Measurements from ENCODE around the gene TSHZ2. TPM values are rescaled to one million over a fixed set of nuclear protein-coding genes. Genes with fewer than 3 reads are reported as not detected.

The TSHZ2 gene
- total RNA-seq, 1 experiment from 2014 or later = 0.07 TPM

DNA sequence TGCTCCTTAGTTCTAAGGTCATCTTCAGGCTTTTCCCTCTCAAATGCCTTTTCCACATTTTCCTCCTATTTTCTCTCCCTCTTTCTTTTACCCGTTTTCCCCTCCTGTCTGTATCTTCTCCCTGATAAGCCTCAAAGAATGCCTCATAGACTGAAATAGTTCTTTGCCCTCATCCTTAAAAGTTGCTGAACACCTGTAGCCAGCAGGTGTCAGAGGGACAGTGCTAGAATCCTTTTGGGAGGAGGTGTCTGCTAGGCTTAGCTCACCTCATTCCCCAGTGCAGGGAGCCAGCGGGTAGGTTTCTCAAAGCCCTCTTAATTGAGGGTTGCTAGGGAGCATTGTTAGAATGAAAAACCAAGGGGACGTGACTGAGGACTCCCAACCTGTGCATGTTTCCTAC is 204.0 kb downstream of the TSHZ2 start:
- Histone ChIP-seq H3K79me2 (ENCODE audit: insufficient read depth, low read length) (no peaks in the 10 kb centered on the region), H4K5ac (ENCODE audit: insufficient read length, low read depth, low read length) (no peak overlapping the region), H3K79me1 (ENCODE audit: insufficient read depth, low read depth, low read length, poor library complexity, severe bottlenecking) (no peaks in the 10 kb centered on the region), H3K18ac (ENCODE audit: insufficient read length, low read depth, low read length) (no peak overlapping the region), H2BK12ac (ENCODE audit: insufficient read length, low read depth, low read length) (no peak overlapping the region), H2BK20ac (ENCODE audit: low read depth, low read length, poor library complexity, severe bottlenecking) (no peak overlapping the region), H2AFZ (ENCODE audit: low read length) (no peak overlapping the region), H3K9ac (ENCODE audit: extremely low read depth, insufficient read length, low read length) (no peak overlapping the region), H2BK5ac (ENCODE audit: insufficient read length, low read length) (no peak overlapping the region), H2BK120ac (ENCODE audit: low read depth, low read length, poor library complexity, severe bottlenecking) (no peak overlapping the region), H2BK15ac (ENCODE audit: low read depth, low read length) (no peak overlapping the region), H4K8ac (replicated peaks; ENCODE audit: insufficient read length, low read depth, low read length) (no peak overlapping the region), H3K4me1 (ENCODE audit: insufficient read depth, low read length) (no peaks in the 10 kb centered on the region), H4K20me1 (ENCODE audit: control insufficient read depth, insufficient read depth, insufficient read length) (no peaks in the 10 kb centered on the region), H3K4ac (ENCODE audit: low read depth, low read length) (no peak overlapping the region), H3K14ac (ENCODE audit: insufficient read depth, low read length) (no peak overlapping the region), H3T11ph (ENCODE audit: low read length) (no peak overlapping the region), H3K56ac (ENCODE audit: insufficient read length, low read depth, low read length) (no peak overlapping the region), H3K23me2 (ENCODE audit: insufficient read length, low read depth, low read length, poor library complexity, severe bottlenecking) (no peaks in the 10 kb centered on the region), H3K4me2 (ENCODE audit: insufficient read depth, insufficient read length, low read length) (no peak overlapping the region), H4K91ac (ENCODE audit: insufficient read length, low read depth, low read length) (no peak overlapping the region), H3K23ac (ENCODE audit: insufficient read length, low read depth, low read length) (no peak overlapping the region), H3K27me3 (ENCODE audit: insufficient read depth, low read length) (no peaks in the 10 kb centered on the region), H2AK5ac (ENCODE audit: insufficient read length, low read length) (no peak overlapping the region), H3K27ac (ENCODE audit: insufficient read length, low read depth, low read length) (no peak overlapping the region), H3K9me3 (ENCODE audit: control insufficient read depth, low read depth, low read length) (no peaks in the 10 kb centered on the region)
- H3K27me3 Mint-ChIP-seq (ENCODE audit: low read depth) = peaks cover 4% of the 10 kb centered on the region
- peak overlapping the region in 1 of 3 experiments; percentile 66; a peak in 3 of 7 replicates for H3K27ac Mint-ChIP-seq
- peak; percentile 42 for DNase-seq
- H3K4me1 Mint-ChIP-seq = peaks cover 13 to 14% of the 10 kb centered on the region in 2 experiments
- WGBS (ENCODE audit: extremely low coverage, insufficient read length, low lambda C conversion rate) = no CpG with 5 or more reads among the region's 3 CpGs
- H3K4me3 Mint-ChIP-seq = no peak overlapping the region
- TF ChIP-seq, protein P1, sequence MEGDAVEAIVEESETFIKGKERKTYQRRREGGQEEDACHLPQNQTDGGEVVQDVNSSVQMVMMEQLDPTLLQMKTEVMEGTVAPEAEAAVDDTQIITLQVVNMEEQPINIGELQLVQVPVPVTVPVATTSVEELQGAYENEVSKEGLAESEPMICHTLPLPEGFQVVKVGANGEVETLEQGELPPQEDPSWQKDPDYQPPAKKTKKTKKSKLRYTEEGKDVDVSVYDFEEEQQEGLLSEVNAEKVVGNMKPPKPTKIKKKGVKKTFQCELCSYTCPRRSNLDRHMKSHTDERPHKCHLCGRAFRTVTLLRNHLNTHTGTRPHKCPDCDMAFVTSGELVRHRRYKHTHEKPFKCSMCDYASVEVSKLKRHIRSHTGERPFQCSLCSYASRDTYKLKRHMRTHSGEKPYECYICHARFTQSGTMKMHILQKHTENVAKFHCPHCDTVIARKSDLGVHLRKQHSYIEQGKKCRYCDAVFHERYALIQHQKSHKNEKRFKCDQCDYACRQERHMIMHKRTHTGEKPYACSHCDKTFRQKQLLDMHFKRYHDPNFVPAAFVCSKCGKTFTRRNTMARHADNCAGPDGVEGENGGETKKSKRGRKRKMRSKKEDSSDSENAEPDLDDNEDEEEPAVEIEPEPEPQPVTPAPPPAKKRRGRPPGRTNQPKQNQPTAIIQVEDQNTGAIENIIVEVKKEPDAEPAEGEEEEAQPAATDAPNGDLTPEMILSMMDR (conservative IDR thresholded peaks at IDR 0.05) = peak; percentile 23; the same call in 1 of the 3 replicates
- H3K36me3 Mint-ChIP-seq (ENCODE audit: insufficient read depth in 1 of 3, low read depth in 3 of 3) = no peaks in the 10 kb centered on the region
- H3K9me3 Mint-ChIP-seq = no peaks in the 10 kb centered on the region

Data from H9 (cell line).